K562 (cell line): ENCODE data around the gene LIF. TPM values are rescaled to one million over a fixed set of nuclear protein-coding genes. Genes with fewer than 3 reads are reported as not detected.
A peak's percentile ranks its signal among the peaks of the same experiment; 100 is the strongest.

Experiments used
- ATAC-seq: fragments of 200-7000 bp; cut with Tn5 transposase; 3 replicates; pipeline ENCODE4 v1.9.1; 2020; ENCODE audit warnings: moderate library complexity
- BruUV-seq: library from RNA; stranded (reverse); fragments of 400-500 nt; replicated peaks from 2 replicates; lab custom pipeline; 2021; lab: Mats Ljungman, UMichigan
- CTCF ChIA-PET: fragments of 300-600 bp; formaldehyde crosslinking; extraction: SDS; loops from one replicate; lab custom pipeline; 2021; ENCODE audit warnings: low intra/inter-chr PET ratio; lab: Yijun Ruan, JAX
- POLR2A ChIA-PET: fragments of 300-600, 350-650 bp; sonication (Branson Sonifier 250); formaldehyde crosslinking; extraction: SDS; loops from one replicate; lab custom pipeline; 2021; ENCODE audit warnings: antibody characterized with exemption, inconsistent platforms; lab: Yijun Ruan, JAX
- DNase-seq, 4 experiments: peaks; one replicate each; pipeline versions ENCODE4 v3.0.0 to v3.0.0-alpha.2; 2011 to 2018; ENCODE audit warnings: low spot score in 3 of 4, mixed read lengths in 3 of 4; ENCODE audit errors: extremely low read depth in 1 of 4
- FAIRE-seq: peaks from 2 replicates; lab custom pipeline; 2011; peaks lifted over from hg19 to GRCh38; lab: Jason Lieb, UNC
- H2AFZ ChIP-seq: 2 replicates; pipeline ENCODE4 v1.6.0; 2011; ENCODE audit warnings: low read depth, low read length, control low read depth, inconsistent platforms
- H3K27ac ChIP-seq: fragments of 200-600 bp; 3 replicates; pipeline ENCODE4 v1.8.0; 2011; ENCODE audit warnings: low read depth, mild to moderate bottlenecking, control low read depth, inconsistent platforms, low read length, moderate library complexity, mixed read lengths; ENCODE audit errors: extremely low read depth
- H3K27me3 ChIP-seq, 2 experiments: fragments of 300-600 bp in 1 of 2; 2 replicates in 1 of 2; 3 replicates in 1 of 2; pipeline versions ENCODE4 v1.6.0 to v1.8.0; 2011; ENCODE audit warnings: inconsistent platforms in 2 of 2, low read length in 2 of 2, mild to moderate bottlenecking in 1 of 2, mixed read lengths in 1 of 2, moderate library complexity in 1 of 2; ENCODE audit not compliant: control insufficient read depth in 2 of 2, insufficient read depth in 2 of 2
- H3K36me3 ChIP-seq: fragments of 300-600 bp; 3 replicates; pipeline ENCODE4 v1.8.0; 2011; ENCODE audit warnings: mild to moderate bottlenecking, low read length, inconsistent platforms; ENCODE audit not compliant: control insufficient read depth, insufficient read depth
- H3K4me1 ChIP-seq, 2 experiments: fragments of 200-600 bp in 1 of 2; replicated peaks in 1 of 2; 2 replicates in 1 of 2; 3 replicates in 1 of 2; pipeline versions ENCODE4 v1.5.1 to v1.8.0; 2011; ENCODE audit warnings: inconsistent platforms in 2 of 2, low read length in 2 of 2, mild to moderate bottlenecking in 1 of 2, mixed read lengths in 1 of 2, moderate library complexity in 1 of 2; ENCODE audit not compliant: control insufficient read depth in 2 of 2, insufficient read depth in 2 of 2
- H3K4me2 ChIP-seq: 2 replicates; pipeline ENCODE4 v1.6.1; 2011; ENCODE audit warnings: low read length, control low read depth, inconsistent platforms, mixed read lengths; ENCODE audit not compliant: insufficient read depth
- H3K4me3 ChIP-seq: fragments of 200-600 bp; sonication (generic), shearing (Covaris generic); 2 replicates; pipeline ENCODE4 v1.5.1; 2016; ENCODE audit warnings: control low read depth, inconsistent platforms
- H3K79me2 ChIP-seq: fragments of 200-600 bp; 3 replicates; pipeline ENCODE4 v1.8.0; 2011; ENCODE audit warnings: low read length, inconsistent platforms; ENCODE audit not compliant: control insufficient read depth, insufficient read depth
- H3K9ac ChIP-seq, 2 experiments: 2 replicates each; pipeline versions ENCODE4 v1.6.0 to v1.6.1; 2011; ENCODE audit warnings: low read depth in 2 of 2, low read length in 2 of 2, control low read depth in 1 of 2, inconsistent platforms in 1 of 2, mild to moderate bottlenecking in 1 of 2, mixed read lengths in 1 of 2; ENCODE audit not compliant: insufficient read depth in 1 of 2
- H3K9me1 ChIP-seq: one replicate; pipeline ENCODE4 v1.6.0; 2011; ENCODE audit warnings: inconsistent platforms, mild to moderate bottlenecking, low read length, moderate library complexity; ENCODE audit not compliant: control insufficient read depth, insufficient read depth
- H3K9me3 ChIP-seq: replicated peaks from 2 replicates; pipeline ENCODE4 v1.5.1; 2011; ENCODE audit warnings: low read depth, low read length, inconsistent platforms; ENCODE audit not compliant: control insufficient read depth, insufficient read depth
- H4K20me1 ChIP-seq: replicated peaks from 2 replicates; pipeline ENCODE4 v1.6.1; 2011; ENCODE audit warnings: low read length, inconsistent platforms, mixed read lengths; ENCODE audit not compliant: control insufficient read depth, insufficient read depth
- ARID1B ChIP-seq: fragments of 450-650 bp; IDR thresholded peaks from 2 replicates; pipeline ENCODE4 v1.6.1; 2016; ENCODE audit warnings: antibody characterized with exemption, mild to moderate bottlenecking, inconsistent platforms
- CBFA2T3 ChIP-seq: fragments of 450-650 bp; IDR thresholded peaks from 2 replicates; pipeline ENCODE4 v1.6.1; 2017
- CBX8 ChIP-seq: fragments of 200-600 bp; sonication (generic); IDR thresholded peaks from 2 replicates; pipeline ENCODE4 v1.6.1; 2012; ENCODE audit warnings: borderline replicate concordance, mixed run types, low read depth, mild to moderate bottlenecking, moderate library complexity, mixed read lengths, low read length, control low read depth, inconsistent platforms; ENCODE audit not compliant: poor library complexity, severe bottlenecking; ENCODE audit errors: extremely low read depth
- CEBPG ChIP-seq, 3 experiments: fragments of 200-800 bp in 1 of 3; sonication (Bioruptor generic) in 1 of 3; sonication (generic) in 1 of 3; formaldehyde crosslinking in 1 of 3; IDR thresholded peaks in 2 of 3; conservative IDR thresholded peaks in 1 of 3; 2 replicates each; pipeline versions ENCODE4 v1.6.1 to v1.8.0; 2016 to 2022; ENCODE audit warnings: missing compliant biosample characterization in 2 of 3, missing genetic modification characterization in 2 of 3, mild to moderate bottlenecking in 1 of 3, missing genetic modification reagents in 1 of 3
- FOSL1 ChIP-seq: fragments of 200-800 bp; sonication (Bioruptor generic); conservative IDR thresholded peaks from 2 replicates; pipeline ENCODE4 v1.6.1; 2016; ENCODE audit warnings: missing genetic modification characterization, missing compliant biosample characterization
- KDM1A ChIP-seq, 2 experiments: fragments of 450-650 bp; IDR thresholded peaks; 2 replicates each; pipeline ENCODE4 v1.6.1; 2016; ENCODE audit warnings: mild to moderate bottlenecking in 2 of 2
- RCOR1 ChIP-seq, 2 experiments: IDR thresholded peaks; 2 replicates each; pipeline ENCODE4 v1.6.1; 2012; ENCODE audit warnings: low read depth in 2 of 2, low read length in 2 of 2, borderline replicate concordance in 1 of 2, improper control_type of control experiment in 1 of 2
- SMAD1 ChIP-seq: fragments of 150-350 bp; IDR thresholded peaks from 2 replicates; pipeline ENCODE4 v1.6.1; 2014; ENCODE audit warnings: low read length, low read depth; ENCODE audit not compliant: partially characterized antibody
- TCF7L2 ChIP-seq: fragments of 150-350 bp; IDR thresholded peaks from 2 replicates; pipeline ENCODE4 v1.6.1; 2016; ENCODE audit warnings: low read depth, mild to moderate bottlenecking, low read length, moderate library complexity
- ZNF12 ChIP-seq: sonication (generic); formaldehyde crosslinking; IDR thresholded peaks from 2 replicates; pipeline ENCODE4 v1.4.0; 2020; ENCODE audit warnings: mild to moderate bottlenecking, missing genetic modification reagents
- ZNF175 ChIP-seq: fragments of 200-800 bp; sonication (Bioruptor generic); IDR thresholded peaks from 2 replicates; pipeline ENCODE4 v1.6.1; 2016; ENCODE audit warnings: low read depth, mild to moderate bottlenecking, missing genetic modification characterization, missing compliant biosample characterization
- ZNF589 ChIP-seq: fragments of 200-800 bp; sonication (Bioruptor generic); IDR thresholded peaks from 2 replicates; pipeline ENCODE4 v1.6.1; 2016; ENCODE audit warnings: low read depth, missing genetic modification characterization, missing compliant biosample characterization
- WGBS: fragments of 100-300 bp; shearing (Covaris generic); methylation state at CpG from one replicate; pipeline ENCODE4 v1.1.6; 2016; ENCODE audit warnings: low coverage, mixed read lengths; ENCODE audit not compliant: insufficient coverage; ENCODE audit errors: missing lambda C conversion rate; 5-methylcytosine and 5-hydroxymethylcytosine counted together
- in situ Hi-C: fragments of 300-500 bp; cut with MboI; formaldehyde crosslinking; loops from 4 replicates; pipeline ENCODE4 v1.15.0; 2018; ENCODE audit warnings: inconsistent platforms, mixed read lengths
- intact Hi-C: fragments of 100-400 bp; cut with micrococcal nuclease; formaldehyde crosslinking; loops from 2 replicates; pipeline ENCODE4 v1.14.2; 2022
- polyA plus RNA-seq, 8 experiments: library from polyadenylated mRNA; depleted of rRNA in 4 of 8; stranded (reverse) in 5 of 8; unstranded in 3 of 8; fragments of >200 nt; fragmentation: Nextera tagmentation in 2 of 8; fragmentation: Illumina TruSeq in 1 of 8; extraction: Ambion mirVana in 2 of 8; extraction: Trizol in 1 of 8; gene quantifications; 2 replicates each; pipeline versions ENCODE4 v1.2.1 to v1.2.3, GENCODE V29; 2011 to 2014; ENCODE audit warnings: inconsistent platforms in 1 of 8, missing spikeins in 1 of 8
- total RNA-seq, 7 experiments: library from RNA; depleted of rRNA in 6 of 7; stranded (reverse); fragments of >200 nt in 6 of 7; fragmentation: Illumina TruSeq in 2 of 7; extraction: Trizol in 2 of 7; gene quantifications; 2 replicates each; pipeline versions ENCODE4 v1.2.1 to v1.2.3, GENCODE V29; 2011 to 2021; ENCODE audit warnings: low replicate concordance in 1 of 7
- TF ChIP-seq, protein P1 (sequence below): fragments of 200-800 bp; sonication (Bioruptor generic); IDR thresholded peaks from 2 replicates; pipeline ENCODE4 v1.6.1; 2017; ENCODE audit warnings: missing genetic modification characterization, missing compliant biosample characterization
- TF ChIP-seq, protein P2 (sequence below), 3 experiments: IDR thresholded peaks in 2 of 3; conservative IDR thresholded peaks in 1 of 3; 2 replicates each; pipeline ENCODE4 v1.5.1; 2011 to 2012; ENCODE audit warnings: low read length in 3 of 3, mild to moderate bottlenecking in 3 of 3, control low read depth in 2 of 3, improper control_type of control experiment in 1 of 3, inconsistent platforms in 1 of 3, low read depth in 1 of 3, mixed read lengths in 1 of 3, moderate library complexity in 1 of 3; ENCODE audit not compliant: insufficient read depth in 2 of 3

LIF gene
- total and polyA plus RNA-seq, 9 of the 15 experiments (the other 6 are each of a cell fraction or from before 2014, with no cell fraction given): 0.05 to 0.39 (median 0.18) TPM; not detected in 3

DNA sequence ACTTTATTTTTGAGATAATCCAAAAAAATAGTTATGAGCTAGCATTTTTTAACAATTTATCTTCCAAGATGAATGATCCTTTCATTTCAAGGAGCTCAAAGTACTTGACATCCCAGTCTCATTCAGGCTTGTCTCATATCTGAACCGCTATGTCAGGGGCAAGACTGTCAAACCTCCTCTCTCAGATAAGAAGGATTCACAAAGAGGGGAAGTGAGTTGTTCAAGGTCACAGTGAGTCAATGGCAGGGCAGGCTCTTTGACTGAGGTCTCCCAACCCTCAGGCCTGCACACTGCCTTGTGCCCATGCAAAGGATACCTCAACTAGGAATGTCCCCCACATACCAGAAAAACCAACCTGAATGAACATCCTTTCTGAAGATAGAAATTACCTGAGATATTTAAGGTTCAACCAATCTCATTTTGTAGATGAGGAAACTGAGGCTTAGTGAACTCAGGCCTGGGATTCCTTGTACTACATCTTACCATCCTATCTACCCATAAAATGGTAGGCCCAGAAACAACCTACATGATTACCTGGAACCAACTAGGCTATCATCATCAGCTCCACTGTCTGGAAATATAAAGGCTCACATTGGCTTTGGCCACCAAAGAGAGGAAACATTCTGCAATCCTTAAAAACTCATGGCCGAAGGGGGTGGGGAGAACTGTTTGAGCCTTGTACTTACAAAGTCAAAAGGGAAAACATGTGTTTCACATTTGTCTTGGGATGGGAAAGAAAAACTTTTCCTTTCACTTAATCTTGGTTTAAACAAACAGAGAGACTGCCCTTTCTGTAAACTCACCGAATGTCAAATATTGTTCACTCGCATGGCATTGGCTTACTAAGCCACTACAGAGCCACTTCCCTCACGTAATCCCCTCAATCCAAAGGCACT, 51.1 kb downstream of the LIF start:
- ATAC-seq: peak; percentile 55
- H3K27me3 ChIP-seq: no peaks in the 10 kb centered on the region
- H3K27ac ChIP-seq: 0 out of 3 replicates have a peak overlapping the region, but pooled peaks have one; percentile 27
- WGBS: 25% methylated on average over 5 of the region's 5 CpGs
- in situ Hi-C loops (no loop called here), intact Hi-C loops (no loop called here)
- no peaks in the 10 kb centered on the region for H3K79me2 ChIP-seq
- ChIA-PET POLR2A (interaction anchor here (0.7 to 1.0 kb wide), 4 partner anchors 9 to 17 kb away, joined by 3 to 4 read pairs (median 4); no protein-coding TSS in a partner anchor), CTCF (no interaction called here)
- H3K4me2 ChIP-seq: peak overlapping the region; percentile 43
- H3K9me3 ChIP-seq: no peaks in the 10 kb centered on the region
- peaks cover 0 to 19% of the 10 kb centered on the region in 2 experiments; a peak in 3 of 5 replicates for H3K4me1 ChIP-seq
- H4K20me1 ChIP-seq: no peaks in the 10 kb centered on the region
- DNase-seq: peak in 1 of 4 experiments; percentile 47
- peak overlapping the region; percentile 83 for H2AFZ ChIP-seq
- peak overlapping the region in 1 of 2 experiments; percentile 26; a peak in 1 of 4 replicates for H3K9ac ChIP-seq
- FAIRE-seq: peak; percentile 63
- no TSS peak for BruUV-seq
- no peaks in the 10 kb centered on the region for H3K9me1 ChIP-seq
- no peaks in the 10 kb centered on the region for H3K36me3 ChIP-seq
- H3K4me3 ChIP-seq: no peak overlapping the region
- TF ChIP-seq, protein P1, sequence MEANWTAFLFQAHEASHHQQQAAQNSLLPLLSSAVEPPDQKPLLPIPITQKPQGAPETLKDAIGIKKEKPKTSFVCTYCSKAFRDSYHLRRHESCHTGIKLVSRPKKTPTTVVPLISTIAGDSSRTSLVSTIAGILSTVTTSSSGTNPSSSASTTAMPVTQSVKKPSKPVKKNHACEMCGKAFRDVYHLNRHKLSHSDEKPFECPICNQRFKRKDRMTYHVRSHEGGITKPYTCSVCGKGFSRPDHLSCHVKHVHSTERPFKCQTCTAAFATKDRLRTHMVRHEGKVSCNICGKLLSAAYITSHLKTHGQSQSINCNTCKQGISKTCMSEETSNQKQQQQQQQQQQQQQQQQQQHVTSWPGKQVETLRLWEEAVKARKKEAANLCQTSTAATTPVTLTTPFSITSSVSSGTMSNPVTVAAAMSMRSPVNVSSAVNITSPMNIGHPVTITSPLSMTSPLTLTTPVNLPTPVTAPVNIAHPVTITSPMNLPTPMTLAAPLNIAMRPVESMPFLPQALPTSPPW (CRISPR knock-in tag): 0 out of 2 replicates have a peak, but pooled peaks have one; percentile 3
- TF ChIP-seq TCF7L2 (no peak), ARID1B (0 out of 2 replicates have a peak, but pooled peaks have one; percentile 38), CBFA2T3 (peak; percentile 38; the same call in 1 of the 2 replicates), ZNF12 (CRISPR knock-in tag) (no peak), SMAD1 (no peak), FOSL1 (tag) (peak; percentile 35; the same call in 1 of the 2 replicates), CBX8 (no peak), CEBPG (CRISPR knock-in tag; IDR thresholded peaks at IDR 0.05) (no peak), CEBPG (tag; conservative IDR thresholded peaks at IDR 0.05 in 1 of 2, IDR thresholded peaks at IDR 0.05 in 1 of 2) (peak in 1 of 2 experiments; percentile 9; a peak in 1 of 4 replicates), ZNF175 (CRISPR knock-in tag) (peak; percentile 81), KDM1A (IDR thresholded peaks at IDR 0.05) (peak; percentile 33 to 37; a peak in 1 of 4 replicates), ZNF589 (CRISPR knock-in tag) (0 out of 2 replicates have a peak, but pooled peaks have one; percentile 12), RCOR1 (IDR thresholded peaks at IDR 0.05; ENCODE audit: borderline replicate concordance in 1 of 2, low read depth in 2 of 2, low read length in 2 of 2) (peak in 1 of 2 experiments; percentile 61; a peak in 1 of 4 replicates)
- TF ChIP-seq, protein P2, sequence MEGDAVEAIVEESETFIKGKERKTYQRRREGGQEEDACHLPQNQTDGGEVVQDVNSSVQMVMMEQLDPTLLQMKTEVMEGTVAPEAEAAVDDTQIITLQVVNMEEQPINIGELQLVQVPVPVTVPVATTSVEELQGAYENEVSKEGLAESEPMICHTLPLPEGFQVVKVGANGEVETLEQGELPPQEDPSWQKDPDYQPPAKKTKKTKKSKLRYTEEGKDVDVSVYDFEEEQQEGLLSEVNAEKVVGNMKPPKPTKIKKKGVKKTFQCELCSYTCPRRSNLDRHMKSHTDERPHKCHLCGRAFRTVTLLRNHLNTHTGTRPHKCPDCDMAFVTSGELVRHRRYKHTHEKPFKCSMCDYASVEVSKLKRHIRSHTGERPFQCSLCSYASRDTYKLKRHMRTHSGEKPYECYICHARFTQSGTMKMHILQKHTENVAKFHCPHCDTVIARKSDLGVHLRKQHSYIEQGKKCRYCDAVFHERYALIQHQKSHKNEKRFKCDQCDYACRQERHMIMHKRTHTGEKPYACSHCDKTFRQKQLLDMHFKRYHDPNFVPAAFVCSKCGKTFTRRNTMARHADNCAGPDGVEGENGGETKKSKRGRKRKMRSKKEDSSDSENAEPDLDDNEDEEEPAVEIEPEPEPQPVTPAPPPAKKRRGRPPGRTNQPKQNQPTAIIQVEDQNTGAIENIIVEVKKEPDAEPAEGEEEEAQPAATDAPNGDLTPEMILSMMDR (IDR thresholded peaks at IDR 0.05 in 2 of 3, conservative IDR thresholded peaks at IDR 0.05 in 1 of 3; ENCODE audit: insufficient read depth in 2 of 3, low read depth in 1 of 3, low read length in 3 of 3): no peak
